GM12878 (cell line): Measurements from ENCODE around the gene KLK6. TPM values are rescaled to one million over a fixed set of nuclear protein-coding genes. Genes with fewer than 3 reads are reported as not detected.

ENCODE experiments used
- ATAC-seq: fragments of 200-7000 bp; cut with Tn5 transposase; 3 replicates; pipeline ENCODE4 v1.9.1; 2020; ENCODE audit warnings: mild to moderate bottlenecking, moderate library complexity
- BruUV-seq: library from RNA; stranded (reverse); fragments of 400-500 nt; replicated peaks from 2 replicates; lab custom pipeline; 2021; lab: Mats Ljungman, UMichigan
- CTCF ChIA-PET: fragments of 300-600 bp; sonication (Branson Sonifier 250); formaldehyde crosslinking; extraction: SDS; loops from one replicate; lab custom pipeline; 2021; ENCODE audit warnings: inconsistent platforms; lab: Yijun Ruan, JAX
- POLR2A ChIA-PET: fragments of 350-600 bp; formaldehyde crosslinking; extraction: SDS; loops from one replicate; lab custom pipeline; 2021; ENCODE audit warnings: inconsistent platforms; lab: Charles Lee
- RAD21 ChIA-PET: fragments of 300-600 bp; sonication (Branson Sonifier 250); formaldehyde crosslinking; loops from one replicate; lab custom pipeline; 2023; ENCODE audit warnings: antibody characterized with exemption; ENCODE audit not compliant: unreplicated experiment; lab: Charles Lee
- SMC1A ChIA-PET: fragments of 300-600 bp; sonication (Branson Sonifier 250); formaldehyde crosslinking; loops from one replicate; lab custom pipeline; 2023; ENCODE audit not compliant: unreplicated experiment, uncharacterized antibody; lab: Charles Lee
- DNase-seq: peaks from one replicate; pipeline ENCODE4 v3.0.0-alpha.2; 2011; ENCODE audit warnings: low read depth, low spot score
- FAIRE-seq: peaks from 3 replicates; lab custom pipeline; 2011; peaks lifted over from hg19 to GRCh38; lab: Jason Lieb, UNC
- H2AFZ ChIP-seq: 2 replicates; pipeline ENCODE4 v1.6.0; 2011; ENCODE audit warnings: low read depth, low read length, control low read depth; ENCODE audit not compliant: control insufficient read depth
- H3K27ac ChIP-seq: 2 replicates; pipeline ENCODE4 v1.5.1; 2011; ENCODE audit warnings: control low read depth; ENCODE audit not compliant: control insufficient read depth, insufficient read depth
- H3K27me3 ChIP-seq, 2 experiments: replicated peaks in 1 of 2; 2 replicates each; pipeline versions ENCODE4 v1.6.0 to v1.6.1; 2011; ENCODE audit warnings: low read length in 1 of 2; ENCODE audit not compliant: control insufficient read depth in 2 of 2, insufficient read depth in 2 of 2
- H3K36me3 ChIP-seq, 2 experiments: 2 replicates each; pipeline ENCODE4 v1.5.1; 2011; ENCODE audit warnings: low read length in 1 of 2; ENCODE audit not compliant: control insufficient read depth in 2 of 2, insufficient read depth in 2 of 2
- H3K4me1 ChIP-seq: 2 replicates; pipeline ENCODE4 v1.6.1; 2011; ENCODE audit warnings: mild to moderate bottlenecking, low read length, moderate library complexity, mixed read lengths; ENCODE audit not compliant: control insufficient read depth, insufficient read depth
- H3K4me2 ChIP-seq: 2 replicates; pipeline ENCODE4 v1.6.0; 2011; ENCODE audit warnings: control low read depth; ENCODE audit not compliant: control insufficient read depth, insufficient read depth
- H3K4me3 ChIP-seq: fragments of 200-600 bp; sonication (generic); 2 replicates; pipeline ENCODE4 v1.5.1; 2016
- H3K79me2 ChIP-seq: 2 replicates; pipeline ENCODE4 v1.6.0; 2011; ENCODE audit warnings: low read length; ENCODE audit not compliant: control insufficient read depth, insufficient read depth
- H3K9ac ChIP-seq: 2 replicates; pipeline ENCODE4 v1.8.0; 2011; ENCODE audit warnings: low read length, control low read depth, mixed read lengths; ENCODE audit not compliant: control insufficient read depth, insufficient read depth
- H3K9me3 ChIP-seq: replicated peaks from 3 replicates; pipeline ENCODE4 v1.5.1; 2011; ENCODE audit warnings: mild to moderate bottlenecking, low read length; ENCODE audit not compliant: control insufficient read depth, insufficient read depth
- H4K20me1 ChIP-seq: 2 replicates; pipeline ENCODE4 v1.6.0; 2011; ENCODE audit not compliant: control insufficient read depth, insufficient read depth
- CREB1 ChIP-seq: IDR thresholded peaks from 2 replicates; pipeline ENCODE4 v1.6.1; 2012; ENCODE audit warnings: low read depth, mild to moderate bottlenecking, inconsistent platforms
- CREM ChIP-seq: IDR thresholded peaks from 2 replicates; pipeline ENCODE4 v1.6.1; 2014; ENCODE audit warnings: antibody characterized with exemption, low read depth
- KAT2A ChIP-seq: conservative IDR thresholded peaks from 2 replicates; pipeline ENCODE4 v1.6.1; 2011; ENCODE audit warnings: low read depth, low read length; ENCODE audit not compliant: control insufficient read depth
- KLF5 ChIP-seq: fragments of 450-650 bp; IDR thresholded peaks from 2 replicates; pipeline ENCODE4 v1.6.1; 2014; ENCODE audit warnings: mild to moderate bottlenecking; ENCODE audit not compliant: partially characterized antibody
- NFYA ChIP-seq: IDR thresholded peaks from 2 replicates; pipeline ENCODE4 v1.6.1; 2011; ENCODE audit warnings: low read depth, mild to moderate bottlenecking, low read length, improper control_type of control experiment, borderline replicate concordance
- WGBS: methylation state at CpG from one replicate; pipeline ENCODE4 v1.1.6; 2016; ENCODE audit warnings: low lambda C conversion rate; ENCODE audit not compliant: insufficient replicate concordance, insufficient coverage; ENCODE audit errors: missing lambda C conversion rate; 5-methylcytosine and 5-hydroxymethylcytosine counted together
- in situ Hi-C: fragments of 300-500 bp; cut with MboI; formaldehyde crosslinking; loops from 9 replicates; pipeline ENCODE4 v1.14.3; 2018; ENCODE audit warnings: mixed read lengths
- intact Hi-C: fragments of 100-400 bp; cut with micrococcal nuclease; formaldehyde crosslinking; loops from one replicate; pipeline ENCODE4 v1.14.2; 2022; ENCODE audit not compliant: unreplicated experiment
- polyA plus RNA-seq, 11 experiments: library from polyadenylated mRNA; depleted of rRNA in 4 of 11; unstranded in 6 of 11; stranded (reverse) in 5 of 11; fragments of >200 nt; fragmentation: Nextera tagmentation in 4 of 11; fragmentation: Illumina TruSeq in 1 of 11; extraction: Ambion mirVana in 4 of 11; extraction: Trizol in 1 of 11; gene quantifications; 1 replicate in 1 of 11; 2 replicates in 10 of 11; pipeline versions ENCODE4 v1.2.1 to v1.2.3, GENCODE V29; 2011 to 2016; ENCODE audit warnings: inconsistent platforms in 2 of 11, missing spikeins in 2 of 11, low read depth in 1 of 11
- total RNA-seq, 4 experiments: library from RNA; depleted of rRNA in 3 of 4; stranded (reverse); fragments of >200 nt in 3 of 4; fragmentation: Illumina TruSeq in 1 of 4; extraction: Trizol in 1 of 4; gene quantifications; 2 replicates each; pipeline versions ENCODE4 v1.2.1 to v1.2.3, GENCODE V29; 2013 to 2021
- TF ChIP-seq, protein P1 (sequence below): fragments of 450-650 bp; IDR thresholded peaks from 2 replicates; pipeline ENCODE4 v1.6.1; 2016; ENCODE audit warnings: mild to moderate bottlenecking

Gene KLK6
- total and polyA plus RNA-seq, 10 of the 15 experiments (the other 5 are each of a cell fraction or from before 2014, with no cell fraction given): not detected

DNA sequence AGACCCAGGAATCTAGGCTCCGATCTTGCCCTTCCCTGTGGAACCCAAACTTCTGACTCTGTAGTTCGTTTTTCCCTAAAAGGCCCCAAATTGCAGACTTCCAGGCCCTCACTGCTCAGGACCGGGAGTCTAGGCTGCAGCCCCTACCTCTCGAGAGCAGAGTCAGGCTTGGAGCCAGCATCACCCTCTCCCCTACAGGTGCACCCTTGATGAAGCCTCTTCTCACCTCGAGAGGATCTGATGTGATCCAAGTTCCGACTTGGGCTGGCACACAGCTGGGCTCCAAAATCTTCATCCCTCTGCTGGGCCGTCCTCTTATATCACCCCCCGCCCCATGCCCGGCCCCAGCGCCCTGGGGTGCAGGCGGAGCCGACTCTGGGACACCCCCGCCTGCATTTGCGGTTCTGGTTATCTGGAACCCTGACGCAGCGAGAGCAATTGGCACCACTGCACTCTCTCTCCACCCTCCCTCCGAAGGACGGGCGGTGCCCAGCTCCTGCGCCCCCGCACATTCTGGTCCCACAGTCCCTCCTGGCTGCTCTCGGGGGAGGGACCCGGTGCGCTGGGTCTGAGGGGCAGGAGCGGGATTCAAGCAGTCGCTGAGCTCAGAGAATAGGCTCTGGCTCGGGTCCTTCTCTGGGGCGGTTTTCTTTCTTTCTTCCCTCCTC is 14.4 kb upstream of the KLK6 start, which contains the start of gene KLK7:
KLK7 (minus strand) TSS at position 293 of the 668 bp plus-strand sequence. CDS start 1,518 bp downstream, outside the sequence.
- no peak for DNase-seq
- Histone ChIP-seq H3K9ac (no peak within 1 kb of the TSS), H2AFZ (no peak within 1 kb of the TSS), H3K79me2 (no peaks in the 10 kb centered on the region), H3K4me3 (no peak within 1 kb of the TSS), H3K27ac (no peak within 1 kb of the TSS), H3K4me1 (no peaks in the 10 kb centered on the region), H3K9me3 (no peaks in the 10 kb centered on the region), H3K4me2 (no peak within 1 kb of the TSS), H3K27me3 (no peaks in the 10 kb centered on the region; a peak in 1 of 4 replicates), H4K20me1 (no peaks in the 10 kb centered on the region; the same call in 1 of the 2 replicates), H3K36me3 (no peaks in the 10 kb centered on the region)
- CTCF ChIA-PET: no interaction called here
- no peak for FAIRE-seq
- RAD21 ChIA-PET: no interaction called here
- TF ChIP-seq KLF5: no peak
- TF ChIP-seq CREB1: no peak
- no peak for TF ChIP-seq NFYA
- intact Hi-C loops (no loop called here), in situ Hi-C loops (no loop called here)
- 27% methylated on average over 25 of the region's 28 CpGs for WGBS
- SMC1A ChIA-PET: no interaction called here
- BruUV-seq: no TSS peak
- ATAC-seq: no peak
- POLR2A ChIA-PET: no interaction called here

DNA sequence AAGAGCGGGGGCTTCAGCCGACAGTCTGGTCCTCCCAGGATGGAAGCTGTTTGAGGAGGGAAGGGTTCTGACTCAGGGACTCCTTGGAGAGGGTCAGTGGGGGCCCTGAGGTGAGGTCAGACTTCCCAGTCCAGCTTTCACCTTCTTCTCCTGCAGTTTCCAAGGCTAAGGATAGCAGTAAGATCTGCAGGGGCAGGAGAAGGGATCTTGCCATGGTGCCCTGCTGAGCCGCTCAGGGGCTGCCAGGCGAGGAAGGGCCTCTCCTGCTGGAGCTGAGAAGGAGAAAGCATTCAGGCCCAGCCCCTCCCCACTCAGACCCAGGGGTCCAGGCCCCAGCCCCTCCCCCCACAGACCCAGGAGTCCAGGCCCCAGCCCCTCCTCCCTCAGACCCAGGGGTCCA is 12.8 kb upstream of the KLK6 start:
- no peak for TF ChIP-seq CREM
- TF ChIP-seq, protein P1, sequence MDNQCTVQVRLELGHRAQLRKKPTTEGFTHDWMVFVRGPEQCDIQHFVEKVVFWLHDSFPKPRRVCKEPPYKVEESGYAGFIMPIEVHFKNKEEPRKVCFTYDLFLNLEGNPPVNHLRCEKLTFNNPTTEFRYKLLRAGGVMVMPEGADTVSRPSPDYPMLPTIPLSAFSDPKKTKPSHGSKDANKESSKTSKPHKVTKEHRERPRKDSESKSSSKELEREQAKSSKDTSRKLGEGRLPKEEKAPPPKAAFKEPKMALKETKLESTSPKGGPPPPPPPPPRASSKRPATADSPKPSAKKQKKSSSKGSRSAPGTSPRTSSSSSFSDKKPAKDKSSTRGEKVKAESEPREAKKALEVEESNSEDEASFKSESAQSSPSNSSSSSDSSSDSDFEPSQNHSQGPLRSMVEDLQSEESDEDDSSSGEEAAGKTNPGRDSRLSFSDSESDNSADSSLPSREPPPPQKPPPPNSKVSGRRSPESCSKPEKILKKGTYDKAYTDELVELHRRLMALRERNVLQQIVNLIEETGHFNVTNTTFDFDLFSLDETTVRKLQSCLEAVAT: no peak
- TF ChIP-seq KAT2A: no peak
- TF ChIP-seq, all 136 proteins: peak for 0
- in situ Hi-C loops: no loop called here

More for the DNA sequence above, 12.8 kb upstream of the KLK6 start:
- Histone ChIP-seq H3K27ac (no peak overlapping the region), H3K79me2 (no peaks in the 10 kb centered on the region), H3K4me2 (no peak overlapping the region), H3K36me3 (no peaks in the 10 kb centered on the region), H3K9ac (no peak overlapping the region), H2AFZ (no peak overlapping the region), H3K4me3 (no peak overlapping the region), H3K4me1 (no peaks in the 10 kb centered on the region), H3K9me3 (no peaks in the 10 kb centered on the region), H4K20me1 (no peaks in the 10 kb centered on the region; the same call in 1 of the 2 replicates), H3K27me3 (no peaks in the 10 kb centered on the region)
- DNase-seq: no peak
- RAD21 ChIA-PET: no interaction called here
- CTCF ChIA-PET: no interaction called here
- BruUV-seq: no TSS peak
- SMC1A ChIA-PET: no interaction called here
- POLR2A ChIA-PET: no interaction called here
- intact Hi-C loops: no loop called here
- no peak for ATAC-seq
- FAIRE-seq: no peak
- 28% methylated on average over 4 of the region's 4 CpGs for WGBS
